Measurements from ENCODE around the gene RPL22.

The RPL22 gene

GRCh38 chr1:6166655-6167390 lies 32.6 kb downstream of the RPL22 start:
- DNase-seq (ENCODE audit: low read depth), result no peak
- no peak overlapping the region for H3K4me3 ChIP-seq (ENCODE audit: control insufficient read depth, low read depth, low read length)
- no peak for TF ChIP-seq CTCF (conservative IDR thresholded peaks at IDR 0.05; ENCODE audit: control insufficient read depth, insufficient read depth, low read depth, low read length)

- no peak for TF ChIP-seq CTCF (conservative IDR thresholded peaks at IDR 0.05; ENCODE audit: control insufficient read depth, insufficient read depth, low read depth, low read length)
- DNase-seq (ENCODE audit: low read depth), result no peak
- no peak overlapping the region for H3K4me3 ChIP-seq (ENCODE audit: control insufficient read depth, low read depth, low read length)
Measured at GRCh38 chr1:6166221-6166620, 33.2 kb downstream of the RPL22 start.

- DNase-seq (ENCODE audit: low read depth), result no peak
- H3K4me3 ChIP-seq (ENCODE audit: control insufficient read depth, low read depth, low read length), result no peak overlapping the region
- no peak for TF ChIP-seq CTCF (conservative IDR thresholded peaks at IDR 0.05; ENCODE audit: control insufficient read depth, insufficient read depth, low read depth, low read length)
Measured at GRCh38 chr1:6165441-6165985, 33.9 kb downstream of the RPL22 start.

- DNase-seq (ENCODE audit: low read depth), result no peak
Measured at GRCh38 chr1:6165027-6165426, 34.4 kb downstream of the RPL22 start.

GRCh38 chr1:6163973-6164617 lies 35.3 kb downstream of the RPL22 start:
- DNase-seq (ENCODE audit: low read depth), result no peak
- H3K4me3 ChIP-seq (ENCODE audit: control insufficient read depth, low read depth, low read length), result no peak overlapping the region
- TF ChIP-seq CTCF (conservative IDR thresholded peaks at IDR 0.05; ENCODE audit: control insufficient read depth, insufficient read depth, low read depth, low read length), result no peak

More at GRCh38 chr1:6165027-6165426, 34.4 kb downstream of the RPL22 start:
- H3K4me3 ChIP-seq (ENCODE audit: control insufficient read depth, low read depth, low read length), result no peak overlapping the region
- no peak for TF ChIP-seq CTCF (conservative IDR thresholded peaks at IDR 0.05; ENCODE audit: control insufficient read depth, insufficient read depth, low read depth, low read length)

GRCh38 chr1:6163191-6163972 lies 36.0 kb downstream of the RPL22 start:
- no peak for DNase-seq (ENCODE audit: low read depth)
- no peak overlapping the region for H3K4me3 ChIP-seq (ENCODE audit: control insufficient read depth, low read depth, low read length)
- no peak for TF ChIP-seq CTCF (conservative IDR thresholded peaks at IDR 0.05; ENCODE audit: control insufficient read depth, insufficient read depth, low read depth, low read length)
